SK-N-SH treated with all-trans-retinoic acid at 6 μM for 48 hours (cell line): ENCODE data around the gene ZNF860.

Source experiments
- ATAC-seq: fragments of 200-7000 bp; cut with Tn5 transposase; 3 replicates; pipeline ENCODE4 v1.9.1; 2020; ENCODE audit warnings: mild to moderate bottlenecking, moderate library complexity
- ARNTL ChIP-seq: fragments of 450-650 bp; formaldehyde crosslinking; IDR thresholded peaks from 2 replicates; pipeline ENCODE4 v1.5.0; 2020; ENCODE audit warnings: low read depth, mild to moderate bottlenecking, moderate library complexity, borderline replicate concordance
- CREB5 ChIP-seq: fragments of 250-450 bp; sonication (Bioruptor Pico); IDR thresholded peaks from 2 replicates; pipeline ENCODE4 v1.5.1; 2020; ENCODE audit warnings: low read depth, mild to moderate bottlenecking, moderate library complexity
- CSDC2 ChIP-seq: fragments of 250-450 bp; sonication (Bioruptor Pico); IDR thresholded peaks from 2 replicates; pipeline ENCODE4 v1.5.0; 2020; ENCODE audit warnings: mild to moderate bottlenecking, moderate library complexity
- ESRRG ChIP-seq: fragments of 250-450 bp; sonication (Bioruptor Pico); IDR thresholded peaks from 2 replicates; pipeline ENCODE4 v1.6.1; 2021; ENCODE audit warnings: mild to moderate bottlenecking
- GLIS3 ChIP-seq: fragments of 250-450 bp; sonication (Bioruptor Pico); IDR thresholded peaks from 2 replicates; pipeline ENCODE4 v1.5.0; 2020; ENCODE audit warnings: mild to moderate bottlenecking, moderate library complexity
- ISL1 ChIP-seq: fragments of 250-450 bp; sonication (Bioruptor Pico); IDR thresholded peaks from 2 replicates; pipeline ENCODE4 v2.1.2; 2022; ENCODE audit warnings: mild to moderate bottlenecking, moderate library complexity
- OSR1 ChIP-seq: fragments of 250-450 bp; sonication (Bioruptor Pico); IDR thresholded peaks from 2 replicates; pipeline ENCODE4 v1.8.0; 2022; ENCODE audit warnings: moderate library complexity, mild to moderate bottlenecking, inconsistent platforms
- PATZ1 ChIP-seq: fragments of 250-450 bp; sonication (Bioruptor Pico); IDR thresholded peaks from 2 replicates; pipeline ENCODE4 v1.8.0; 2020; ENCODE audit warnings: mild to moderate bottlenecking, moderate library complexity, borderline replicate concordance
- PPARA ChIP-seq: fragments of 250-450 bp; sonication (Bioruptor Pico); IDR thresholded peaks from 2 replicates; pipeline ENCODE4 v1.5.0; 2020; ENCODE audit warnings: mild to moderate bottlenecking, borderline replicate concordance
- RARB ChIP-seq: fragments of 250-450 bp; sonication (Bioruptor Pico); IDR thresholded peaks from 2 replicates; pipeline ENCODE4 v1.8.0; 2021; ENCODE audit warnings: mild to moderate bottlenecking, moderate library complexity
- SNAI2 ChIP-seq: fragments of 250-450 bp; sonication (Bioruptor Pico); IDR thresholded peaks from 2 replicates; pipeline ENCODE4 v1.5.0; 2020; ENCODE audit warnings: mild to moderate bottlenecking, moderate library complexity
- TCF4 ChIP-seq: fragments of 250-450 bp; sonication (Bioruptor Pico); IDR thresholded peaks from 2 replicates; pipeline ENCODE4 v1.8.0; 2021; ENCODE audit warnings: mild to moderate bottlenecking, moderate library complexity, borderline replicate concordance
- TOX ChIP-seq: fragments of 250-450 bp; sonication (Bioruptor Pico); IDR thresholded peaks from 2 replicates; pipeline ENCODE4 v1.8.0; 2021; ENCODE audit warnings: mild to moderate bottlenecking, moderate library complexity, borderline replicate concordance
- TSHZ2 ChIP-seq: fragments of 250-450 bp; sonication (Bioruptor Pico); IDR thresholded peaks from 2 replicates; pipeline ENCODE4 v1.5.0; 2020; ENCODE audit warnings: mild to moderate bottlenecking, moderate library complexity
- ZC3H10 ChIP-seq: fragments of 250-450 bp; sonication (Bioruptor Pico); IDR thresholded peaks from 2 replicates; pipeline ENCODE4 v1.5.1; 2021; ENCODE audit warnings: mild to moderate bottlenecking, moderate library complexity
- ZFP3 ChIP-seq: fragments of 250-450 bp; sonication (Bioruptor Pico); IDR thresholded peaks from 2 replicates; pipeline ENCODE4 v1.5.0; 2020; ENCODE audit warnings: mild to moderate bottlenecking, moderate library complexity
- ZFP30 ChIP-seq: fragments of 450-650 bp; formaldehyde crosslinking; IDR thresholded peaks from 2 replicates; pipeline ENCODE4 v1.5.0; 2022; ENCODE audit warnings: mild to moderate bottlenecking, moderate library complexity
- ZNF565 ChIP-seq: fragments of 450-650 bp; formaldehyde crosslinking; conservative IDR thresholded peaks from 2 replicates; pipeline ENCODE4 v1.5.0; 2020; ENCODE audit warnings: low read depth, mild to moderate bottlenecking, moderate library complexity
- ZNF70 ChIP-seq: fragments of 450-650 bp; formaldehyde crosslinking; IDR thresholded peaks from 2 replicates; pipeline ENCODE4 v1.5.0; 2020; ENCODE audit warnings: mild to moderate bottlenecking, moderate library complexity
- ZNF8 ChIP-seq: fragments of 450-650 bp; formaldehyde crosslinking; IDR thresholded peaks from 2 replicates; pipeline ENCODE4 v1.5.0; 2020; ENCODE audit warnings: mild to moderate bottlenecking, moderate library complexity

ZNF860 gene

GRCh38 chr3:31958701-31959152, 22.8 kb upstream of the ZNF860 start:
- no peak for TF ChIP-seq ZNF565 (CRISPR knock-in tag)
- ATAC-seq = no peak

DNA sequence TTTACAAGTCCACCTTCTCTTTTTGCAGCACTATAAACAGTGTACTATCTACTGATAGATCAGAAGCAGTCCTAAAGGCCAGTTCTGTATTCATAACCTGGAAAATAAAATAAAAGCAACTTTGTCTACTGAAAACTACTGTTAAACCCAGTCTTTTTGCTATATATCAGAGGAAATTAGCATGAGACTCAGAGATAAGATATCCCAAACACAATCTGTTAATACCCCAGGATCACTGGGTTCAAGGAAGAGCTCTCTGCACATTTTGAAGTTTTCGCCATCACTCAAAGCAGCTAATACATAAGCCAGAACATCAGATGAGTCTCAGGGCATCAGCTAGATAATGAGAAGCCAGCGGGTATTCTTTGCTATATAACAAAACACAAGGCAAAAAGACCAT, 22.3 kb upstream of the ZNF860 start:
- ATAC-seq = no peak
- TF ChIP-seq ISL1 (CRISPR knock-in tag) (no peak), ZFP3 (CRISPR knock-in tag) (no peak), ZC3H10 (CRISPR knock-in tag) (no peak), CSDC2 (CRISPR knock-in tag) (no peak), RARB (no peak), PATZ1 (CRISPR knock-in tag) (no peak), TOX (CRISPR knock-in tag) (no peak), ZNF8 (CRISPR knock-in tag) (no peak), SNAI2 (CRISPR knock-in tag) (no peak)

DNA sequence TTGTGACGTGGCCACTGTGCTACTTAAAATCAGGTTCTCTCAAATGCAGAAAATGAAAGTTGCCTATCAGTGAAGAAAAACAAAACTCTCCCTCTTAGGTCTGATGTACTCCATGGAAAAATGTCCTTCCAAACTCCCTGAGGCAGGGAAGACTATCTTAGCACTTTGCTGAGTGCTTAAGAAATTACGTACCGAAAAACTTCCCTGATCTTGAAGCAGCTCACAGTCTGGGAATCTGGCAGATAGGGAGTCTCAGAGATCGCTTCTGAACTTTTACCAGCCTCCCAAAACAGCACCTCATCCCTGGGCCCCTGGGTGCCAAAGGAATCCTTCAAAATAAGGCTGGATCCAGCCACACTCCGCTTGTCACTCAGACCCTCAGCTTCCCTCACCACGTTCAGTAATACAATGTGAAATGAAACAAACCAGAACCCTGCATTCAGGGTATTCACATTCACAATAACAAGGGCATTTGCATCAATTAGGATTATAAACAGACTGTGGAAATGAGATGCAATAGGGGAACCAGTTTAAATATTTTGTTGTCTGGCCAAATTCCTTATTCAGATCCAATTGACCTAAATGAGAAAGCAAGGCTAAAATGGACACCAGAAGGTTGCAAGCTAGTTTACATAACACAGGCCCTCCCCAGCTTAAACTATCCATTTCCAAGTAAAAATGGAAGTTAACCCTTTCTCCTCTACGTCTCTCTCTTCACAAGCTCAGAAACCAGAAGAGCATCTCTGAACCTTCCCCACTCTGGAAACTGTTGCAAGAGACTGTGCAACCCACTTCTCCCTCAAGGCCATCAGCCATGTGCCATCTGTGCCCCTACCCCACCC, 21.4 kb upstream of the ZNF860 start:
- ATAC-seq = no peak

More for the DNA sequence above, 21.4 kb upstream of the ZNF860 start:
- TF ChIP-seq CREB5 (CRISPR knock-in tag) (no peak), SNAI2 (CRISPR knock-in tag) (no peak), ZNF70 (no peak), RARB (no peak), ZNF565 (CRISPR knock-in tag) (no peak), ESRRG (CRISPR knock-in tag) (no peak), ZFP30 (CRISPR knock-in tag) (no peak), OSR1 (no peak), PPARA (no peak), TSHZ2 (CRISPR knock-in tag) (no peak), ISL1 (CRISPR knock-in tag) (no peak), GLIS3 (CRISPR knock-in tag) (no peak), ZC3H10 (CRISPR knock-in tag) (no peak), ZFP3 (CRISPR knock-in tag) (no peak), PATZ1 (CRISPR knock-in tag) (no peak), TOX (CRISPR knock-in tag) (no peak), CSDC2 (CRISPR knock-in tag) (no peak), TCF4 (CRISPR knock-in tag) (no peak), ARNTL (CRISPR knock-in tag) (no peak)
- TF ChIP-seq, all 23 proteins: peak for 0
